NCI-H82 treated with DMSO at 0.1 percent for 48 hours (cell line): ENCODE results near the gene DOCK9.
"Not testable (repeated sequence)": the region's sequence is repeated elsewhere in the genome, so short reads cannot be mapped to it uniquely, and the experiment has no call there.

Experiments
- DNase-seq: peaks from one replicate; lab custom pipeline; 2025; ENCODE audit not compliant: unreplicated experiment; lab: John Stamatoyannopoulos, UW

DOCK9 gene

GRCh38 chr13:98921786-98922185 is 56.1 kb downstream of the DOCK9 start:
- DNase-seq, result no peak

GRCh38 chr13:98921015-98921580 is 56.8 kb downstream of the DOCK9 start:
- no peak for DNase-seq

DNA sequence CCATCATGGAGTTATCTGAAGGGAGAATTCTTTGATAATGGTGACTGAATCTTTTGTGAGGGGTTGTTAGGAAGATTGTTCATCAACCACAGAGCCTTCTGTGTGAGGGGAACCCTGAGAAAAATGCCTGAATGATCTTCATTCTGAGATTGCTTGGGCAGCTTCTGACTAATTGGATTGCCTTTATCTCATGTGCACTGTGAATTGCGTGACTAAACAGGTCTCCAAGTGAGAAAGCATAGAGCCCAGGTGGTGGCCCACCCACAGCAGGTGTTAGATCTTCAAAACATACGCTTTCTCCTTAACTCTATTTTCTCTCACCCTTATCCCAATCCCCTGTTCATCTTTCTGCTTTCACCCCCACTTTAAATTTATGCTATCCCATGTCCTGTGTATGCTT is 58.3 kb downstream of the DOCK9 start:
- DNase-seq, result peak; percentile 31

GRCh38 chr13:98918771-98919170 is 59.1 kb downstream of the DOCK9 start:
- DNase-seq, result no peak

- DNase-seq, result no peak
These were observed 60.7 kb downstream of the DOCK9 start for GRCh38 chr13:98917116-98917515.

GRCh38 chr13:98916403-98916802 is 61.5 kb downstream of the DOCK9 start:
- no peak for DNase-seq

DNA sequence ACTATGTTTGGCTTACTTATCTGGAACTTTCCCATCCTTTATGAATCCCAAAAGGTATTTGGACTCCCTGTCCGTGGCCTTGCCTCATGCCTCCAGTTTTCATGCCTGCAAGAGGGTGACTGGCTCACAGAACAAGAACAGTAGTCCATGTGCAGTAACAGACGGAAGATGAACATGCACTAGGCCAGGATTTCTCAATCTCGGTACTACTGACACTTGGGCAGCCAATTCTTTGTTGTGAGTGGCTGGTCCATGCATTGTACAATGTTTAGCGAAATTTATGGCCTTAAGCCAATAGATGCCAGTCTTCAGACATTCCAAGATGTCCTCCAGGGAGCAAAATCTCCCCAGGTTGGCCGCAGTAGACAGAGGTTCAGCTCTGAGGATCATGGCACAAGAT is 61.9 kb downstream of the DOCK9 start:
- DNase-seq, result no peak

DNA sequence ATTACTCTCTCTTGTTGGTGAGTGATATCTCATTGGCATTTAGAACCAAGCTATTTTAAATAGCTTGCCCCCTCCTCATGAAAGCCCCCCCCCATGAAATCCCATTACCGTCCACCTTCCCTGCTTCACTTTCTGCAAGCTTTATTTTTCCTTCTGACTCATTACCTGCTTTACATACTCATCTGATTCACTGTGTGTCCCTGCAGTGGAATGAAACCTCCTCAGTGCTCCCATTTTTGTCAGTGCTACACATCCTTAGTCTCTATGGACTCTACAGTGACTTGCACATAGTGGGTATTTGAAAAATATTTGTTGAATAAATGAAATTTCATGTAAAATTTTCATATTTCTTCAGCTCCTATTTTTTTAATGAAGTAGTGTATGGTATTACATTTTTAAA is 62.3 kb downstream of the DOCK9 start:
- DNase-seq, result no peak

- DNase-seq, result no peak
These were observed 64.1 kb downstream of the DOCK9 start for GRCh38 chr13:98913741-98914140.

DNA sequence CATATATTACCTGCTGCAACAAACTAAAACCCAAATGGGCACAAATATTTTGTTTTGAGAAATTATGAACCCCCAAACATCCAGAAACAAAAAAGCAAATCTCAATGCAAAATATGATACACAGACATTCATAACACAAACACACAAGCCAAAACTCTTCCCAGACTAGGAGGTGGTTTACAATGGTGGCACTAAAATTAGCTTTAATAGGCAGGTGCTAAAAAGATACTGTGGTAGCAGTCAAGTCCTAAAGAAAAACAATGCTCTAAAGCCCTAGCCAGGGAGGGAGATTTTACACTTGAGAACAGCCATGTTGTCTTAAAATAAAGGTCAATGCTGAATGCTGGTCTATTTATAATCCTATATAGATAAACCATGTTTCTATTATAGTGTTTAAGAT is 65.0 kb downstream of the DOCK9 start:
- DNase-seq, result no peak

DNA sequence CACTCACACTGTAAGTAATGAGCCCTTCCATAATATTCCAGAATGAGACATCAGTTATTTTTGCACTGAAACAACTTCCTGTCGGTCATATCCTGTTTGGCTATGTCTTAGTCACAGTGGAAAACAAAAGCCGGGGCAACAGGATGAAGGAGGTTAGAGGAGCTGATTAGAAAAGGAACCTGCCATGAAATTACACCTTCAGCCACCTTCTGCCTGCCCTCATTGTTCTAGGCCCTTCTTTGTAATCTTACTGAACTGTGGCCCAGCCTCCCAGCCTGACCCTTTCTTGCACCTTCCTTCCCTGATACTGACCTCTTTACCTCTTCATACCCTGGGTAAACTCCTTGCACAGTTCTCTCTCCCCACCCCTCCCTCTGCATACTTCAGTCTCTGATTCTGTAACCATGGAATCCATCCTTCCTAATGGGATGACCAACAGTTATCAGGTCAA is 67.3 kb downstream of the DOCK9 start:
- DNase-seq, result no peak

GRCh38 chr13:98909016-98909415 is 68.8 kb downstream of the DOCK9 start:
- no peak for DNase-seq

GRCh38 chr13:98906746-98907502 is 70.9 kb downstream of the DOCK9 start:
- no peak for DNase-seq

GRCh38 chr13:98905199-98905598 is 72.7 kb downstream of the DOCK9 start:
- no peak for DNase-seq

GRCh38 chr13:98900442-98900841 is 77.4 kb downstream of the DOCK9 start:
- no peak for DNase-seq

- DNase-seq, result no peak
These were observed 80.2 kb downstream of the DOCK9 start for GRCh38 chr13:98897706-98898105.

GRCh38 chr13:98896868-98897144 is 81.1 kb downstream of the DOCK9 start:
- no peak for DNase-seq

- no peak for DNase-seq
These were observed 81.6 kb downstream of the DOCK9 start for GRCh38 chr13:98896083-98896867.

- not testable (repeated sequence) for DNase-seq
These were observed 83.0 kb downstream of the DOCK9 start for GRCh38 chr13:98894814-98895213.

GRCh38 chr13:98893371-98893770 is 84.5 kb downstream of the DOCK9 start:
- no peak for DNase-seq

DNA sequence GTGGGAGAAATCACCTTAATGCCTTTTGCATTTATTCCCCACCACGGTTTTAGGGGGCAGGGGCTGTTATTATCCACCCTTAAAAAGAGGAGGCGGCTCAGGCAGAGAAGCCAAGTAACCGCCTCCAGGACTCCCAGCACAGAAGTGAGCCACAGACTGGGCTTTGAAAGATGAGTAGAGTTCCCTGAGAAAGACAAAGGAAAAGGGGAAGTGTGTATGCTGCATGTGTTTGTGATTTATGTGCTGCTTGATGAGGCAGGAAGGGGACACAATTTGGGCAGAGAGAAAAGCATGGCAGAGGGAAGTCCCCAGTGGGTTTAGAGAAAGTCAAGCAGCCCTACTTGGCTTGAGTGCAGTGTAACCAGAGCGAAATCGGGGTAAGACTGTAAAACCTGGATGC is 85.0 kb downstream of the DOCK9 start:
- no peak for DNase-seq

DNA sequence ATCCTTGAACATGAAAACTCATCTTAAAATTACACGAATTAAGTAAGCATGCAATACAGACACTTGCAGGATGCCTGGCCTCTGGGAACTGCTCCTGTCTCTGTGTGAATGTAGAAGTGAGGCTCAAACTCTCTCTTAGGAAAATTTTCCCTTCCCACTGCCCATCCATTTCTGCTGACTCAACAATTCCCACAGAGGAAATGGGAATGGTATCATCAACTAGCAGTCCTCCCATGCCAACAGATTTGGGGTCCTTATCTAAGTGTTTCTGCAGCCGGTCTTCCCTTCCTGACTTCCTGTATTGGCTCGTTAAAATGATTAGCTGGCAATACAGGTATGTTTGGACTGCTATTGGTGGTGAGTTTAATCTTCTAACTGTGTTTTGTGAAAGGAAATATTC is 85.8 kb downstream of the DOCK9 start:
- DNase-seq, result no peak
